Fibroblast of the aortic adventitia (primary cell): ENCODE results near the gene ZXDC. TPM values are rescaled to one million over a fixed set of nuclear protein-coding genes. Genes with fewer than 3 reads are reported as not detected.

ENCODE experiments used
- DNase-seq: peaks from one replicate; pipeline ENCODE4 v3.0.0-alpha.2; 2010; ENCODE audit warnings: low read depth
- H3K4me3 ChIP-seq: 2 replicates; pipeline ENCODE4 v1.5.1; 2011; ENCODE audit warnings: low read depth, mild to moderate bottlenecking, control low read depth, low read length, moderate library complexity
- CTCF ChIP-seq: IDR thresholded peaks from 2 replicates; pipeline ENCODE4 v1.5.1; 2011; ENCODE audit warnings: mild to moderate bottlenecking, low read length, control low read depth, inconsistent platforms; ENCODE audit not compliant: insufficient read depth
- total RNA-seq: library from RNA; depleted of rRNA; stranded (reverse); fragments of >200 nt; gene quantifications from 2 replicates; pipeline ENCODE4 v1.2.3, GENCODE V29; 2012; ENCODE audit warnings: low replicate concordance

ZXDC gene
- total RNA-seq, 1 donor = 26.7 TPM

- no peak for TF ChIP-seq CTCF
- no peak for DNase-seq
- no peak overlapping the region for H3K4me3 ChIP-seq
Observed at GRCh38 chr3:126402178-126402577, 73.5 kb downstream of the ZXDC start.

DNA sequence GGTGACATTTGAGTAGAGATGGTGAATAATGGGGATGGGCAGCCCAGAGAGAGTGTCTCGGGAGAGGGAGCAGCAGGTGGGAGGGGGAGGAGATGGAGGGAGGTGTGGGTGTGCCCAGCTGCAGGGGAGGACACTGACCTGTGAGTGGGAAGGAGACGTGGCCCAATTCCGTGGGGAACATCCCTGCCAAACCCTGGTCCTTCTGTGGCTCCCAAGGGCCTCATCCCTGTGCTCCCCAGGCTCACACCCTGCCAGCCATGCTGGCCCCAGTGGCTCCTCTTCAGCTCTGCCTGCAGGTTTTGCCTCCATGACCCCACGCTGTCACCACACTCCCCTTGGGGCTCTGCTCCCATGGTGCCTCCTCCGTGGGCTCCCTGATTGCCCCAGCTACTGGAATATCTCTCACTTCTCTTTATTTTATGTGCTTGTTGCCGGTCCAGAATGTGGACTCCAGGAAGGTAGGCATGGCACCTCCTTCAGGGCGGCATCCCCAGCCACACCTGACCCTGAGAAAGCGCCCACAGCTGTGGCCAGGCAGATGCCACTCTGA lies 74.0 kb downstream of the ZXDC start:
- DNase-seq = no peak
- no peak for TF ChIP-seq CTCF
- no peak overlapping the region for H3K4me3 ChIP-seq

DNA sequence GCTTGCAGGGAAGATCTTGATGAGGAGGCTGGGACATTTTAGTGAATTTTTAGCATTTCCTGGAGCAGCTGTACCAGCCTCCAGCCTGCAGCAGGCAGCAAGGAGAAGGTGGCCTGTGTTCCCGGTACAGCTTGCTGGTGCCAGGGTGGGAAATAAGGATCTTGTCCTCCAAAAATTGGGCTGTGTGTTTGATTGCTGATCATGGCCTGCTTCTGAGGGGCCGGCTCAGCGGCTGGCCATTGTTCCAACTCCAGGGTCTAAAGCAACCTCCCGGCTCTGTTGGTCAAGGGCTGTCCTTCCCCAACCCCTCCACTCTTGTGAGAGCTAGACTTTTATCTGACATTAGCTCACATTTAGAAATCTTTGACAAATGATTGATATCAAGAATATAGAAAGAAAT lies 75.9 kb downstream of the ZXDC start:
- no peak for DNase-seq

GRCh38 chr3:126399351-126399735 lies 76.3 kb downstream of the ZXDC start:
- no peak for DNase-seq

More for the DNA sequence above, 75.9 kb downstream of the ZXDC start:
- no peak for TF ChIP-seq CTCF
- H3K4me3 ChIP-seq = no peak overlapping the region

GRCh38 chr3:126398423-126399350 lies 77.0 kb downstream of the ZXDC start:
- no peak for DNase-seq
- no peak for TF ChIP-seq CTCF
- no peak overlapping the region for H3K4me3 ChIP-seq

More at GRCh38 chr3:126399351-126399735, 76.3 kb downstream of the ZXDC start:
- TF ChIP-seq CTCF = no peak
- no peak overlapping the region for H3K4me3 ChIP-seq

GRCh38 chr3:126397610-126398422 lies 77.9 kb downstream of the ZXDC start:
- TF ChIP-seq CTCF = no peak
- H3K4me3 ChIP-seq = no peak overlapping the region
- DNase-seq = no peak
